IPS-20b (cell line): Measurements from ENCODE around the gene RAB11FIP4.

Experiments
- H3K27ac ChIP-seq: one replicate; pipeline ENCODE4 v1.5.1; 2013; ENCODE audit warnings: low read length
- H3K27me3 ChIP-seq: 2 replicates; pipeline ENCODE4 v1.6.1; 2013; ENCODE audit warnings: mild to moderate bottlenecking, low read length, inconsistent platforms; ENCODE audit not compliant: insufficient read depth
- H3K36me3 ChIP-seq: 2 replicates; pipeline ENCODE4 v1.6.1; 2013; ENCODE audit warnings: low read depth, mild to moderate bottlenecking, inconsistent platforms, low read length, moderate library complexity; ENCODE audit not compliant: insufficient read depth
- H3K4me1 ChIP-seq: 2 replicates; pipeline ENCODE4 v1.6.1; 2013; ENCODE audit warnings: mild to moderate bottlenecking, control low read depth, inconsistent platforms, low read length, moderate library complexity; ENCODE audit not compliant: insufficient read depth
- H3K4me3 ChIP-seq: 2 replicates; pipeline ENCODE4 v1.5.1; 2013; ENCODE audit warnings: mild to moderate bottlenecking, low read length, inconsistent platforms
- H3K9ac ChIP-seq: 2 replicates; pipeline ENCODE4 v1.6.1; 2013; ENCODE audit warnings: low read depth, mild to moderate bottlenecking, inconsistent platforms, low read length, moderate library complexity
- H3K9me3 ChIP-seq: 2 replicates; pipeline ENCODE4 v1.6.1; 2013; ENCODE audit warnings: mild to moderate bottlenecking, low read depth, low read length, inconsistent platforms; ENCODE audit not compliant: insufficient read depth

RAB11FIP4 gene

GRCh38 chr17:31428111-31428510 lies 36.6 kb downstream of the RAB11FIP4 start:
- Histone ChIP-seq H3K36me3 (no peaks in the 10 kb centered on the region), H3K27ac (no peak overlapping the region), H3K27me3 (no peaks in the 10 kb centered on the region), H3K9ac (no peak overlapping the region), H3K9me3 (no peaks in the 10 kb centered on the region), H3K4me1 (peaks cover 10% of the 10 kb centered on the region; the same call in 1 of the 2 replicates), H3K4me3 (no peak overlapping the region)

- Histone ChIP-seq H3K9ac (no peak overlapping the region), H3K27ac (no peak overlapping the region), H3K4me1 (peaks cover 10% of the 10 kb centered on the region; the same call in 1 of the 2 replicates), H3K4me3 (no peak overlapping the region), H3K36me3 (no peaks in the 10 kb centered on the region), H3K27me3 (no peaks in the 10 kb centered on the region), H3K9me3 (no peaks in the 10 kb centered on the region)
These were observed 37.0 kb downstream of the RAB11FIP4 start for GRCh38 chr17:31428512-31428911.

- no peak overlapping the region for H3K9ac ChIP-seq
- H3K27me3 ChIP-seq = no peaks in the 10 kb centered on the region
- H3K9me3 ChIP-seq = no peaks in the 10 kb centered on the region
- H3K36me3 ChIP-seq = no peaks in the 10 kb centered on the region
- no peak overlapping the region for H3K4me3 ChIP-seq
- H3K27ac ChIP-seq = no peak overlapping the region
- peaks cover 3% of the 10 kb centered on the region; the same call in 1 of the 2 replicates for H3K4me1 ChIP-seq
These were observed 39.8 kb downstream of the RAB11FIP4 start for GRCh38 chr17:31431098-31431851.

- Histone ChIP-seq H3K9me3 (no peaks in the 10 kb centered on the region), H3K4me3 (no peak overlapping the region), H3K4me1 (peaks cover 3% of the 10 kb centered on the region; the same call in 1 of the 2 replicates), H3K27ac (no peak overlapping the region), H3K9ac (no peak overlapping the region), H3K27me3 (no peaks in the 10 kb centered on the region), H3K36me3 (no peaks in the 10 kb centered on the region)
These were observed 40.6 kb downstream of the RAB11FIP4 start for GRCh38 chr17:31431852-31432658.

GRCh38 chr17:31433091-31433790 lies 41.8 kb downstream of the RAB11FIP4 start:
- H3K4me1 ChIP-seq = peaks cover 3% of the 10 kb centered on the region; the same call in 1 of the 2 replicates
- no peak overlapping the region for H3K27ac ChIP-seq
- H3K9ac ChIP-seq = no peak overlapping the region
- no peak overlapping the region for H3K4me3 ChIP-seq
- H3K9me3 ChIP-seq = no peaks in the 10 kb centered on the region
- no peaks in the 10 kb centered on the region for H3K36me3 ChIP-seq
- H3K27me3 ChIP-seq = no peaks in the 10 kb centered on the region

- H3K4me3 ChIP-seq = no peak overlapping the region
- H3K9me3 ChIP-seq = no peaks in the 10 kb centered on the region
- H3K27me3 ChIP-seq = no peaks in the 10 kb centered on the region
These were observed 42.6 kb downstream of the RAB11FIP4 start for GRCh38 chr17:31433811-31434726.

GRCh38 chr17:31434727-31435050 lies 43.2 kb downstream of the RAB11FIP4 start:
- Histone ChIP-seq H3K4me1 (peaks cover 3% of the 10 kb centered on the region; the same call in 1 of the 2 replicates), H3K36me3 (no peaks in the 10 kb centered on the region), H3K4me3 (no peak overlapping the region), H3K9me3 (no peaks in the 10 kb centered on the region), H3K27me3 (no peaks in the 10 kb centered on the region), H3K9ac (no peak overlapping the region), H3K27ac (no peak overlapping the region)

More at GRCh38 chr17:31433811-31434726, 42.6 kb downstream of the RAB11FIP4 start:
- Histone ChIP-seq H3K36me3 (no peaks in the 10 kb centered on the region), H3K4me1 (peaks cover 3% of the 10 kb centered on the region; the same call in 1 of the 2 replicates), H3K27ac (no peak overlapping the region), H3K9ac (no peak overlapping the region)

GRCh38 chr17:31435581-31435980 lies 44.1 kb downstream of the RAB11FIP4 start:
- Histone ChIP-seq H3K27me3 (no peaks in the 10 kb centered on the region), H3K9me3 (no peaks in the 10 kb centered on the region), H3K9ac (no peak overlapping the region), H3K36me3 (no peaks in the 10 kb centered on the region), H3K4me3 (no peak overlapping the region), H3K4me1 (peaks cover 3% of the 10 kb centered on the region; the same call in 1 of the 2 replicates), H3K27ac (no peak overlapping the region)

- no peak overlapping the region for H3K27ac ChIP-seq
- no peaks in the 10 kb centered on the region for H3K4me1 ChIP-seq
- H3K9me3 ChIP-seq = no peaks in the 10 kb centered on the region
- no peak overlapping the region for H3K4me3 ChIP-seq
- no peak overlapping the region for H3K9ac ChIP-seq
- H3K27me3 ChIP-seq = no peaks in the 10 kb centered on the region
- no peaks in the 10 kb centered on the region for H3K36me3 ChIP-seq
These were observed 46.4 kb downstream of the RAB11FIP4 start for GRCh38 chr17:31437720-31438400.

GRCh38 chr17:31439716-31440115 lies 48.2 kb downstream of the RAB11FIP4 start:
- Histone ChIP-seq H3K27me3 (no peaks in the 10 kb centered on the region), H3K27ac (no peak overlapping the region), H3K36me3 (no peaks in the 10 kb centered on the region), H3K4me3 (no peak overlapping the region), H3K9me3 (no peaks in the 10 kb centered on the region), H3K9ac (no peak overlapping the region), H3K4me1 (no peaks in the 10 kb centered on the region)
